ENCODE results near the gene SCT.

The SCT gene

DNA sequence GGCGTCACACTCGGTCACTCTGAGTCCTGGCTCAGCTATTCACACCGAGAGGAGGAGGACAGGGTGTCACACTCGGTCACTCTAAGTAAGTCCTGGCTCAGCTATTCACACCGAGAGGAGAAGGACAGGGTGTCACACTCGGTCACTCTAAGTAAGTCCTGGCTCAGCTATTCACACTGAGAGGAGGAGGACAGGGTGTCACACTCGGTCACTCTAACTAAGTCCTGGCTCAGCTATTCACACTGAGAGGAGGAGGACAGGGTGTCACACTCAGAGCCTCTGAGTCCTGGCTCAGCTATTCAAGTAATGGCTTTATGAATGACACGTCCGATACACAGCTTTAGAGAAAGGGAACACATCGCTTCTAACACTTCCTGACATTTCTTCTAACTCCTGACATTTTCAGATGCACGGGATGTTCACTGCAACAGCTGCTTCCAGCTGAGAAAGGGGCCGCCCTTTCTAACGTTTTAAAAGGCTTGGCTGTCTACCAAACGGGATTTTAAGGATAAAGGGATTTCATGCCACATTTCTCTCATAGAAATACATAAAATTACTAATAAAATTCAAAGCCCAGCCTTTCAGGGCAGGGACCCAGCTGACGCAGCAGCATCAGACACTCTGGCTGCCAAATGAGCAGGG, 38.2 kb upstream of the SCT start:
- ATAC-seq (ENCODE audit: low read depth) (no peak), DNase-seq (ENCODE audit: low spot score) (no peak)
- H3K36me3 ChIP-seq (ENCODE audit: low read depth): peaks cover 35% of the 10 kb centered on the region
- H3K27me3 ChIP-seq (ENCODE audit: insufficient read depth, poor library complexity, severe bottlenecking): no peaks in the 10 kb centered on the region
- no peaks in the 10 kb centered on the region for H3K9me3 ChIP-seq (ENCODE audit: severe bottlenecking)
- no peaks in the 10 kb centered on the region for H3K4me1 ChIP-seq (ENCODE audit: insufficient read depth, poor library complexity, severe bottlenecking)
- TF ChIP-seq, protein P1, sequence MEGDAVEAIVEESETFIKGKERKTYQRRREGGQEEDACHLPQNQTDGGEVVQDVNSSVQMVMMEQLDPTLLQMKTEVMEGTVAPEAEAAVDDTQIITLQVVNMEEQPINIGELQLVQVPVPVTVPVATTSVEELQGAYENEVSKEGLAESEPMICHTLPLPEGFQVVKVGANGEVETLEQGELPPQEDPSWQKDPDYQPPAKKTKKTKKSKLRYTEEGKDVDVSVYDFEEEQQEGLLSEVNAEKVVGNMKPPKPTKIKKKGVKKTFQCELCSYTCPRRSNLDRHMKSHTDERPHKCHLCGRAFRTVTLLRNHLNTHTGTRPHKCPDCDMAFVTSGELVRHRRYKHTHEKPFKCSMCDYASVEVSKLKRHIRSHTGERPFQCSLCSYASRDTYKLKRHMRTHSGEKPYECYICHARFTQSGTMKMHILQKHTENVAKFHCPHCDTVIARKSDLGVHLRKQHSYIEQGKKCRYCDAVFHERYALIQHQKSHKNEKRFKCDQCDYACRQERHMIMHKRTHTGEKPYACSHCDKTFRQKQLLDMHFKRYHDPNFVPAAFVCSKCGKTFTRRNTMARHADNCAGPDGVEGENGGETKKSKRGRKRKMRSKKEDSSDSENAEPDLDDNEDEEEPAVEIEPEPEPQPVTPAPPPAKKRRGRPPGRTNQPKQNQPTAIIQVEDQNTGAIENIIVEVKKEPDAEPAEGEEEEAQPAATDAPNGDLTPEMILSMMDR (IDR thresholded peaks at IDR 0.05; ENCODE audit: poor library complexity, severe bottlenecking): no peak
- no peak overlapping the region for H3K27ac ChIP-seq (ENCODE audit: poor library complexity, severe bottlenecking)
- H3K4me3 ChIP-seq (ENCODE audit: severe bottlenecking): no peak overlapping the region

DNA sequence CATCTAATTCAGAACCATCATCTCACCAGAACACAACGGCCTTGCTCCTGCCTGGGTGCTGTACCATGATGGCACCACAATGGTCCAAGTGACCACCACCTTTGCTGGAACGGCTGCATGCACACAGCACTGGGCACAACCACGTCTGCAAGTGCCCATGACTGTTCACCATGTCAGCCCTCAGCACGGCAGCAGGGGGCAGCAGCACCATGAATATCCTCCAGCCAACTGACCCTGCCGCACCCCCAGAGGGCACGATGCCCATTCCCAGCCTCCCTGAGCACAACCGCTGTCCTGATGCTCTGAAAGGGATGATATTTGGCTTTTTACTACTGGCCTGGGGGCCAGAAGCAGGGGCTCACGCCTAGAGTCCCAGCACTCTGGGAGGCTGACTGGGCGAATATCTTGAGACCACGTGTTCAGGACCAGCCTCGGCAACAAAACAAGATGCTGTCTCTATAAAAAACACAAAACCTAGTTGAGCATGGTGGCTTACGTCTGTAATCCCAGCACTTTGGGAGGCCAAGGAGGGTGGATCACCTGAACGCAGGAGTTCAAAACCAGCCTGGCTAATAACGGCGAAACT, 35.8 kb upstream of the SCT start:
- DNase-seq (ENCODE audit: low spot score) (no peak), ATAC-seq (ENCODE audit: low read depth) (peak; percentile 71)
- no peaks in the 10 kb centered on the region for H3K4me1 ChIP-seq (ENCODE audit: insufficient read depth, poor library complexity, severe bottlenecking)
- H3K36me3 ChIP-seq (ENCODE audit: low read depth): peaks cover 51% of the 10 kb centered on the region
- no peaks in the 10 kb centered on the region for H3K27me3 ChIP-seq (ENCODE audit: insufficient read depth, poor library complexity, severe bottlenecking)
- TF ChIP-seq, protein P1 (IDR thresholded peaks at IDR 0.05; ENCODE audit: poor library complexity, severe bottlenecking): peak; percentile 69
- H3K27ac ChIP-seq (ENCODE audit: poor library complexity, severe bottlenecking): no peak overlapping the region
- H3K4me3 ChIP-seq (ENCODE audit: severe bottlenecking): no peak overlapping the region
- H3K9me3 ChIP-seq (ENCODE audit: severe bottlenecking): no peaks in the 10 kb centered on the region

DNA sequence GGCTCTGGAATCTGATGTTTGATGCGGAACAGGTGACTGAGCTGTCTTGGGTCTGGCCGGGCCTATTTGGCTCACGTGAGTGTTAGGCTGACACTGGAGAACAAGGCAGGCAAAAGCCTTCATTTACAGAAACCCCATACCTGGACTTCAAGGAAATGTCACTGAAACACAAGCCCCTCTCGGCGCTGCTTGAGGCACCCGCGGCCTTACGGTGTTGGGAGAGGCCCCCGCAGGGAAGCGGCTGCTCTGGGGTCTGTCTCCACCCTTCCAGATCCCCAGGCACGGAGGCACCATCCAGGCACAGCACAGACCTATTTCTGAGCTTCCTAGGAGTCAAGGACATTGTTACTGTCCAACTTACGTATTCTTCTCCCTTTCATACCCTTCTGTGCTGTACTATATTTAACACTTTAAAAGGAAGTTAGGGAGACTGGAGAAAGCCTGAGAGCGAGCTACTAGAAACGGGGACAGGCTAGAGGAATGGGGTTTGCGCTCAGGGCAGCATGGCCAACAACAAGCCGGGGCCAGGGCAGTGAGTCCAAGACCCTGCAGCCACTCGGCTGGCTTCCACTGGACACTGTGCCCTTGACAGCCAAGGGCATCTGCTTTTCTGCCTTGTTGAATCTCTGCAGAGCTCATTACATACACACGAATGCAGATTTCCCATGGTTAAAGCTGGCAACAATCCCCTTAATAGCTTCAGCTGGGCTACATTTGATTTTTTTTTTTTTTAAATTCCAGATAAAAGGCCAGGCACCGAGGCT, 33.9 kb upstream of the SCT start:
- no peak overlapping the region for H3K4me3 ChIP-seq (ENCODE audit: severe bottlenecking)
- TF ChIP-seq, protein P1 (IDR thresholded peaks at IDR 0.05; ENCODE audit: poor library complexity, severe bottlenecking): no peak
- H3K36me3 ChIP-seq (ENCODE audit: low read depth): peaks cover 52% of the 10 kb centered on the region
- H3K9me3 ChIP-seq (ENCODE audit: severe bottlenecking): no peaks in the 10 kb centered on the region
- DNase-seq (ENCODE audit: low spot score) (no peak), ATAC-seq (ENCODE audit: low read depth) (no peak)
- no peak overlapping the region for H3K27ac ChIP-seq (ENCODE audit: poor library complexity, severe bottlenecking)
- H3K4me1 ChIP-seq (ENCODE audit: insufficient read depth, poor library complexity, severe bottlenecking): no peaks in the 10 kb centered on the region
- no peaks in the 10 kb centered on the region for H3K27me3 ChIP-seq (ENCODE audit: insufficient read depth, poor library complexity, severe bottlenecking)

DNA sequence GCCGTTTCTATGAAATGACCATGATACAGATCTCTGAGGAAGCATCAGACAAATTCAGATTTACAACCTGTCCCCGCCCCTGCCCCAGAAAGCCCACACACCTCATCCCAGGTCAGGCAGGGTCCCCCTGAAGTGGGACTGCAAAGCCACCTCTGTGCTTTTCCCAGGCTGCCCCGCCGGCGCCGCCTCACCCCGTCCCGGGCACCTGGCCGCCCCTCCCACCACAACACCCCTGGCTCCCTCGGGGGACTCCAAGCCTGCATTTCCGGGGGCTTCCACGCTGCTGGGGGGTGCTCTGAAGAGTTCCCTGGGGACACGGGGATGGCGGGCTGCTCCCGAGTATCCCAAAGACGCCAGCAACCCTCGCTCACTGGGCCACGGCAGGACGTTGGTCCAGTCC, 33.3 kb upstream of the SCT start:
- Histone ChIP-seq H3K27ac (ENCODE audit: poor library complexity, severe bottlenecking) (no peak overlapping the region), H3K4me3 (ENCODE audit: severe bottlenecking) (no peak overlapping the region), H3K4me1 (ENCODE audit: insufficient read depth, poor library complexity, severe bottlenecking) (no peaks in the 10 kb centered on the region), H3K27me3 (ENCODE audit: insufficient read depth, poor library complexity, severe bottlenecking) (no peaks in the 10 kb centered on the region), H3K36me3 (ENCODE audit: low read depth) (peaks cover 46% of the 10 kb centered on the region), H3K9me3 (ENCODE audit: severe bottlenecking) (no peaks in the 10 kb centered on the region)
- ATAC-seq (ENCODE audit: low read depth) (no peak), DNase-seq (ENCODE audit: low spot score) (no peak)
- TF ChIP-seq, protein P1 (IDR thresholded peaks at IDR 0.05; ENCODE audit: poor library complexity, severe bottlenecking): no peak

Data from RWPE2 (cell line).